Stomach (tissue), 4 donors: Measurements from ENCODE around the gene NELL1.

Source experiments
- CTCF ChIP-seq, 7 experiments: fragments of 450-650 bp in 4 of 7; fragments of 200-600 bp in 3 of 7; sonication (generic) in 3 of 7; IDR thresholded peaks; one replicate each; pipeline ENCODE4 v1.5.1; 2016 to 2019; ENCODE audit warnings: antibody characterized with exemption in 7 of 7, control low read depth in 2 of 7, mild to moderate bottlenecking in 1 of 7
- POLR2A ChIP-seq, 4 donors: fragments of 450-650 bp; IDR thresholded peaks; one replicate each; pipeline ENCODE4 v1.6.1; 2016; ENCODE audit warnings: antibody characterized with exemption in 4 of 4, control low read depth in 2 of 4, mild to moderate bottlenecking in 1 of 4, moderate library complexity in 1 of 4
- POLR2AphosphoS5 ChIP-seq, 3 donors: sonication (generic); formaldehyde crosslinking; IDR thresholded peaks; one replicate each; pipeline ENCODE4 v1.6.1; 2016; ENCODE audit warnings: antibody characterized with exemption in 3 of 3

- TF ChIP-seq CTCF (IDR thresholded peaks at IDR 0.05), result no peak
- TF ChIP-seq POLR2AphosphoS5 (IDR thresholded peaks at IDR 0.05), result no peak
- no peak for TF ChIP-seq POLR2A (IDR thresholded peaks at IDR 0.05)
Observed at GRCh38 chr11:20790622-20791021, 121.2 kb downstream of the NELL1 start.
